CD4-positive, alpha-beta memory T cell (primary cell): Measurements from ENCODE around the gene CKAP2L. TPM values are rescaled to one million over a fixed set of nuclear protein-coding genes. Genes with fewer than 3 reads are reported as not detected.
A peak's percentile ranks its signal among the peaks of the same experiment; 100 is the strongest.

Experiments used
- CTCF ChIA-PET: fragments of 350-600 bp; sonication (Branson Sonifier 250); formaldehyde crosslinking; loops from one replicate; lab custom pipeline; 2021; ENCODE audit warnings: inconsistent platforms; ENCODE audit not compliant: partially characterized antibody; lab: Charles Lee
- POLR2A ChIA-PET: fragments of 350-600 bp; sonication (Branson Sonifier 250); formaldehyde crosslinking; loops from one replicate; lab custom pipeline; 2021; ENCODE audit not compliant: partially characterized antibody; lab: Charles Lee
- DNase-seq, 5 donors: peaks; one replicate each; pipeline versions ENCODE4 v3.0.0 to v3.0.0-alpha.2; 2020 to 2022; ENCODE audit warnings: mixed read lengths in 1 of 5
- H3K27ac ChIP-seq: one replicate; pipeline ENCODE4 v1.7.0; 2013; ENCODE audit warnings: low read depth, low read length
- H3K27me3 ChIP-seq: 2 replicates; pipeline ENCODE4 v1.7.0; 2013; ENCODE audit warnings: mild to moderate bottlenecking, low read length, moderate library complexity; ENCODE audit not compliant: insufficient read depth
- H3K36me3 ChIP-seq: 2 replicates; pipeline ENCODE4 v1.7.0; 2013; ENCODE audit warnings: mild to moderate bottlenecking, low read length, moderate library complexity; ENCODE audit not compliant: insufficient read depth
- H3K4me1 ChIP-seq: 2 replicates; pipeline ENCODE4 v1.7.0; 2013; ENCODE audit warnings: mild to moderate bottlenecking, low read length, moderate library complexity; ENCODE audit not compliant: insufficient read depth
- H3K4me3 ChIP-seq, 2 donors: one replicate each; pipeline ENCODE4 v1.7.0; 2013; ENCODE audit warnings: low read length in 2 of 2, mild to moderate bottlenecking in 1 of 2
- H3K9me3 ChIP-seq, 2 donors: one replicate each; pipeline ENCODE4 v1.7.0; 2013; ENCODE audit warnings: low read length in 2 of 2, control low read depth in 1 of 2; ENCODE audit not compliant: control insufficient read depth in 1 of 2
- H3K27ac Mint-ChIP-seq, 7 donors: one replicate each; pipeline ENCODE4 v1.8.0; 2020 to 2021; ENCODE audit warnings: mixed read lengths in 7 of 7, mild to moderate bottlenecking in 6 of 7, inconsistent platforms in 3 of 7, moderate library complexity in 3 of 7
- H3K27me3 Mint-ChIP-seq, 2 donors: one replicate each; pipeline ENCODE4 v1.8.0; 2020 to 2021; ENCODE audit warnings: mixed read lengths in 2 of 2
- H3K36me3 Mint-ChIP-seq, 2 donors: one replicate each; pipeline ENCODE4 v1.8.0; 2020 to 2021; ENCODE audit warnings: mixed read lengths in 2 of 2, inconsistent platforms in 1 of 2, mild to moderate bottlenecking in 1 of 2
- H3K4me1 Mint-ChIP-seq, 4 donors: one replicate each; pipeline ENCODE4 v1.8.0; 2020 to 2021; ENCODE audit warnings: mixed read lengths in 4 of 4, mild to moderate bottlenecking in 1 of 4
- H3K4me3 Mint-ChIP-seq, 8 donors: one replicate each; pipeline ENCODE4 v1.8.0; 2020 to 2021; ENCODE audit warnings: mixed read lengths in 8 of 8, mild to moderate bottlenecking in 7 of 8, moderate library complexity in 6 of 8, inconsistent platforms in 3 of 8
- H3K9me3 Mint-ChIP-seq, 8 donors: one replicate each; pipeline ENCODE4 v1.8.0; 2020 to 2021; ENCODE audit warnings: mixed read lengths in 8 of 8, mild to moderate bottlenecking in 5 of 8, inconsistent platforms in 3 of 8, moderate library complexity in 1 of 8
- intact Hi-C: fragments of 100-400 bp; cut with micrococcal nuclease; formaldehyde crosslinking; loops from one replicate; pipeline ENCODE4 v1.15.1; 2023
- polyA plus RNA-seq, 2 donors: library from polyadenylated mRNA; unstranded; fragments of 300-500 nt; fragmentation: Illumina TruSeq; gene quantifications; one replicate each; pipeline ENCODE4 v1.2.3, GENCODE V29; 2021
- total RNA-seq, 2 experiments: library from RNA; stranded (reverse); gene quantifications; one replicate each; pipeline ENCODE4 v1.2.3, GENCODE V29; 2021

Gene CKAP2L
- total and polyA plus RNA-seq, 4 experiments from 2014 or later = 0.06 to 0.21 TPM; not detected in 2

GRCh38 chr2:112774536-112775285 is 10.3 kb upstream of the CKAP2L start:
- ChIA-PET CTCF (interaction anchor here (2.0 to 3.5 kb wide), 2 partner anchors 25 to 111 kb away, joined by 7 to 21 read pairs; no protein-coding TSS in a partner anchor), POLR2A (no interaction called here)
- Histone ChIP-seq H3K4me3 (no peak overlapping the region), H3K9me3 (no peaks in the 10 kb centered on the region), H3K36me3 (no peaks in the 10 kb centered on the region), H3K4me1 (peaks cover 7% of the 10 kb centered on the region), H3K27me3 (no peaks in the 10 kb centered on the region), H3K27ac (no peak overlapping the region)
- no peak for DNase-seq
- Mint-ChIP-seq H3K27ac (peak overlapping the region in 1 of 7 donors; percentile 19), H3K36me3 (no peaks in the 10 kb centered on the region), H3K4me1 (peaks cover 13 to 28% (median 17%) of the 10 kb centered on the region in 4 donors), H3K4me3 (no peak overlapping the region), H3K27me3 (no peaks in the 10 kb centered on the region), H3K9me3 (peaks cover 0 to 4% (median 0%) of the 10 kb centered on the region in 8 donors)
- intact Hi-C loops = no loop called here

- peaks cover 12% of the 10 kb centered on the region for H3K4me1 ChIP-seq
- H3K36me3 ChIP-seq = no peaks in the 10 kb centered on the region
- H3K27ac ChIP-seq = no peak overlapping the region
- Mint-ChIP-seq H3K4me3 (no peak overlapping the region), H3K9me3 (peaks cover 0 to 4% (median 0%) of the 10 kb centered on the region in 8 donors), H3K4me1 (peaks cover 13 to 32% (median 21%) of the 10 kb centered on the region in 4 donors), H3K27me3 (no peaks in the 10 kb centered on the region), H3K36me3 (no peaks in the 10 kb centered on the region), H3K27ac (no peak overlapping the region)
- H3K4me3 ChIP-seq = no peak overlapping the region
- no peaks in the 10 kb centered on the region for H3K27me3 ChIP-seq
- ChIA-PET CTCF (interaction anchor here (2.0 to 3.5 kb wide), 2 partner anchors 24 to 112 kb away, joined by 7 to 21 read pairs; no protein-coding TSS in a partner anchor), POLR2A (interaction anchor here (1.2 kb wide), 1 partner anchor 20 kb away, joined by 3 read pairs; no protein-coding TSS in a partner anchor)
- DNase-seq = no peak
- intact Hi-C loops = no loop called here
- no peaks in the 10 kb centered on the region for H3K9me3 ChIP-seq
These were observed 9.1 kb upstream of the CKAP2L start for GRCh38 chr2:112773556-112773955.

GRCh38 chr2:112772911-112773475 is 8.6 kb upstream of the CKAP2L start:
- H3K36me3 Mint-ChIP-seq = no peaks in the 10 kb centered on the region
- H3K27ac ChIP-seq = no peak overlapping the region
- no peak for DNase-seq
- H3K4me3 Mint-ChIP-seq = no peak overlapping the region
- intact Hi-C loops = no loop called here
- peaks cover 0 to 4% (median 0%) of the 10 kb centered on the region in 8 donors for H3K9me3 Mint-ChIP-seq
- ChIA-PET CTCF (interaction anchor here (0.6 to 3.5 kb wide), 3 partner anchors 20 to 112 kb away, joined by 5 to 21 read pairs (median 7); no protein-coding TSS in a partner anchor), POLR2A (interaction anchor here (1.2 kb wide), 1 partner anchor 20 kb away, joined by 3 read pairs; no protein-coding TSS in a partner anchor)
- H3K36me3 ChIP-seq = no peaks in the 10 kb centered on the region
- no peaks in the 10 kb centered on the region for H3K27me3 Mint-ChIP-seq
- H3K9me3 ChIP-seq = no peaks in the 10 kb centered on the region
- H3K27ac Mint-ChIP-seq = no peak overlapping the region
- H3K4me3 ChIP-seq = no peak overlapping the region
- H3K27me3 ChIP-seq = no peaks in the 10 kb centered on the region
- H3K4me1 Mint-ChIP-seq = peaks cover 16 to 37% (median 25%) of the 10 kb centered on the region in 4 donors
- peaks cover 17% of the 10 kb centered on the region for H3K4me1 ChIP-seq

- Mint-ChIP-seq H3K4me3 (no peak overlapping the region), H3K27me3 (no peaks in the 10 kb centered on the region), H3K9me3 (peaks cover 0 to 4% (median 0%) of the 10 kb centered on the region in 8 donors), H3K36me3 (no peaks in the 10 kb centered on the region), H3K27ac (no peak overlapping the region), H3K4me1 (peaks cover 19 to 38% (median 24%) of the 10 kb centered on the region in 4 donors)
- no peaks in the 10 kb centered on the region for H3K9me3 ChIP-seq
- intact Hi-C loops = no loop called here
- H3K4me3 ChIP-seq = no peak overlapping the region
- no peaks in the 10 kb centered on the region for H3K27me3 ChIP-seq
- CTCF ChIA-PET = interaction anchor here (0.9 to 3.5 kb wide), 2 partner anchors 23 to 113 kb away, joined by 3 to 21 read pairs; no protein-coding TSS in a partner anchor
- POLR2A ChIA-PET = no interaction called here
- no peak for DNase-seq
- no peak overlapping the region for H3K27ac ChIP-seq
- H3K4me1 ChIP-seq = peaks cover 16% of the 10 kb centered on the region
- H3K36me3 ChIP-seq = no peaks in the 10 kb centered on the region
These were observed 7.9 kb upstream of the CKAP2L start for GRCh38 chr2:112772322-112772721.

- H3K27me3 Mint-ChIP-seq = no peaks in the 10 kb centered on the region
- H3K27me3 ChIP-seq = no peaks in the 10 kb centered on the region
- H3K27ac ChIP-seq = peak overlapping the region; percentile 18
- H3K27ac Mint-ChIP-seq = peak overlapping the region in 6 of 7 donors; percentile 45 to 95 (median 88)
- POLR2A ChIA-PET = interaction anchor here (1.0 to 2.4 kb wide), 3 partner anchors 19 to 144 kb away, joined by 3 to 6 read pairs (median 4); partner anchors contain the start of gene SLC20A1
- CTCF ChIA-PET = interaction anchor here (1.7 to 2.5 kb wide), 3 partner anchors 13 to 117 kb away, joined by 5 to 10 read pairs (median 6); no protein-coding TSS in a partner anchor
- intact Hi-C loops = no loop called here
- peak overlapping the region; percentile 67 to 86 (median 82) for H3K4me3 Mint-ChIP-seq
- H3K4me3 ChIP-seq = peak overlapping the region in 1 of 2 donors; percentile 41
- H3K4me1 ChIP-seq = peaks cover 25% of the 10 kb centered on the region
- no peaks in the 10 kb centered on the region for H3K9me3 ChIP-seq
- H3K4me1 Mint-ChIP-seq = peaks cover 19 to 45% (median 32%) of the 10 kb centered on the region in 4 donors
- H3K36me3 ChIP-seq = no peaks in the 10 kb centered on the region
- DNase-seq = no peak
- H3K36me3 Mint-ChIP-seq = peaks cover 0 to 4% of the 10 kb centered on the region in 2 donors
- H3K9me3 Mint-ChIP-seq = no peaks in the 10 kb centered on the region
These were observed 4.0 kb upstream of the CKAP2L start for GRCh38 chr2:112768432-112768831.

- H3K9me3 Mint-ChIP-seq = no peaks in the 10 kb centered on the region
- peak overlapping the region; percentile 67 to 86 (median 82) for H3K4me3 Mint-ChIP-seq
- H3K27me3 Mint-ChIP-seq = no peaks in the 10 kb centered on the region
- ChIA-PET CTCF (interaction anchor here (1.7 to 2.5 kb wide), 3 partner anchors 13 to 117 kb away, joined by 5 to 10 read pairs (median 6); no protein-coding TSS in a partner anchor), POLR2A (interaction anchor here (1.0 to 2.4 kb wide), 3 partner anchors 19 to 143 kb away, joined by 3 to 6 read pairs (median 4); partner anchors contain the start of gene SLC20A1)
- peak overlapping the region in 1 of 2 donors; percentile 41 for H3K4me3 ChIP-seq
- H3K27ac ChIP-seq = peak overlapping the region; percentile 18
- peaks cover 21 to 49% (median 35%) of the 10 kb centered on the region in 4 donors for H3K4me1 Mint-ChIP-seq
- H3K36me3 Mint-ChIP-seq = peaks cover 0 to 4% of the 10 kb centered on the region in 2 donors
- peak in 2 of 5 donors; percentile 17 to 30 for DNase-seq
- no peaks in the 10 kb centered on the region for H3K27me3 ChIP-seq
- intact Hi-C loops = no loop called here
- H3K9me3 ChIP-seq = no peaks in the 10 kb centered on the region
- peak overlapping the region; percentile 38 to 95 (median 86) for H3K27ac Mint-ChIP-seq
- H3K4me1 ChIP-seq = peaks cover 29% of the 10 kb centered on the region
- no peaks in the 10 kb centered on the region for H3K36me3 ChIP-seq
These were observed 3.4 kb upstream of the CKAP2L start for GRCh38 chr2:112767693-112768330.
